Kidney (tissue), 14 donors: ENCODE results near the gene AKR7A2. TPM values are rescaled to one million over a fixed set of nuclear protein-coding genes. Genes with fewer than 3 reads are reported as not detected.
"Not testable (repeated sequence)": the region's sequence is repeated elsewhere in the genome, so short reads cannot be mapped to it uniquely, and the experiment has no call there.

Source experiments
- DNase-seq, 5 donors: peaks; one replicate each; pipeline ENCODE4 v3.0.0-alpha.2; 2013 to 2020
- FAIRE-seq: peaks from 2 replicates; lab custom pipeline; 2012; peaks lifted over from hg19 to GRCh38; lab: Jason Lieb, UNC
- H3K27ac ChIP-seq, 2 donors: one replicate each; pipeline ENCODE4 v1.7.0; 2013; ENCODE audit warnings: low read depth in 2 of 2, low read length in 2 of 2, inconsistent platforms in 1 of 2
- H3K27me3 ChIP-seq: one replicate; pipeline ENCODE4 v1.7.1; 2013; ENCODE audit warnings: low read length, inconsistent platforms; ENCODE audit not compliant: control insufficient read depth, insufficient read depth
- H3K36me3 ChIP-seq, 3 donors: one replicate each; pipeline versions ENCODE4 v1.7.0 to v1.7.1; 2013; ENCODE audit warnings: low read length in 3 of 3, control low read depth in 1 of 3, inconsistent platforms in 1 of 3; ENCODE audit not compliant: insufficient read depth in 3 of 3, control insufficient read depth in 2 of 3
- H3K4me1 ChIP-seq, 3 donors: one replicate each; pipeline versions ENCODE4 v1.7.0 to v1.7.1; 2013; ENCODE audit warnings: low read length in 3 of 3, inconsistent platforms in 1 of 3, low read depth in 1 of 3; ENCODE audit not compliant: control insufficient read depth in 2 of 3, insufficient read depth in 2 of 3
- H3K4me3 ChIP-seq, 3 donors: one replicate each; pipeline versions ENCODE4 v1.7.0 to v1.8.1; 2013; ENCODE audit warnings: low read length in 3 of 3, control low read depth in 1 of 3, inconsistent platforms in 1 of 3
- H3K9ac ChIP-seq, 3 donors: one replicate each; pipeline versions ENCODE4 v1.7.0 to v1.7.1; 2013; ENCODE audit warnings: low read length in 3 of 3, control low read depth in 1 of 3, inconsistent platforms in 1 of 3
- H3K9me3 ChIP-seq, 3 donors: one replicate each; pipeline versions ENCODE4 v1.7.0 to v1.7.1; 2013; ENCODE audit warnings: low read length in 3 of 3, control low read depth in 1 of 3, inconsistent platforms in 1 of 3; ENCODE audit not compliant: control insufficient read depth in 2 of 3, insufficient read depth in 1 of 3
- intact Hi-C: fragments of 100-400 bp; cut with DNase I; formaldehyde crosslinking; loops from one replicate; pipeline ENCODE4 v1.11.1; 2022
- polyA plus RNA-seq: library from polyadenylated mRNA; stranded (reverse); fragments of 350-450 nt; fragmentation: Illumina TruSeq; extraction: RNeasy Lipid Tissue Mini Kit (QIAGEN cat#74804); gene quantifications from one replicate; pipeline ENCODE4 v1.2.3, GENCODE V29; 2014; ENCODE audit warnings: low read depth, low replicate concordance; ENCODE audit not compliant: insufficient read depth
- total RNA-seq: library from RNA; stranded (reverse); fragmentation: NEBNext Ultra II Directional; extraction: Animal tissue kit (Norgen Biotek cat#: 25700); gene quantifications from one replicate; pipeline ENCODE4 v1.2.1, GENCODE V29; 2021
- TF ChIP-seq, protein P1 (sequence below): IDR thresholded peaks from 3 replicates; pipeline ENCODE4 v1.5.1; 2012; ENCODE audit warnings: mild to moderate bottlenecking, moderate library complexity, borderline replicate concordance; ENCODE audit not compliant: insufficient read depth; ENCODE audit errors: extremely low read depth
- donor health status: control.
- donor health status: control.
- donor health status: control.
- donor health status: control.
- donor health status: control.
- donor health status: DM: yes; HTN: yes; CAD: no.
- donor health status: Normal renal cell carcinoma (clear cell type).

The AKR7A2 gene
- total and polyA plus RNA-seq, 2 donors from 2014 or later, result 53.1 to 139 TPM

DNA sequence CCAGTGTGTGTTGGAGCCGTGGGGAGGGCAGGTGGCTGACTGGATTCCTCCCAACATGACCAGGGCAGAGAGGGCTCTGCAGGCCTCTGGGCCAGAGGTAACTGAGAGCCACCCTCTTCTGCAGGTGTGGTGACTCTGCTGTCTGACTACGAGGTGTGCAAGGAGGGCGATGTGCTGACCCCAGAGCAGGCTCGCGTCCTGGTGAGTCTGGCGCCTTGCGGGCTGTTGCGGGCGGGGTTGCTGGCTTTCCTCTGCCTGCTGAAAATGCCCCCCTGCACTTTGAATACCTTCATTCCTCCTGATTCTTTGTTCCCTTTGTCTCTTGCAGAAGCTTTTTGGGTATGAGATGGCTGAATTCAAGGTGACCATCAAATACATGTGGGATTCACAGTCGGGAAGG lies 53.6 kb downstream of the AKR7A2 start:
- Histone ChIP-seq H3K27me3 (no peaks in the 10 kb centered on the region), H3K9me3 (no peaks in the 10 kb centered on the region), H3K4me3 (no peak overlapping the region), H3K27ac (no peak overlapping the region), H3K36me3 (peaks cover 3 to 34% (median 18%) of the 10 kb centered on the region in 3 donors), H3K4me1 (peaks cover 0 to 2% (median under 1%) of the 10 kb centered on the region in 3 donors), H3K9ac (no peak overlapping the region)
- intact Hi-C loops, result no loop called here
- DNase-seq, result no peak
- no peak for FAIRE-seq
- TF ChIP-seq, protein P1, sequence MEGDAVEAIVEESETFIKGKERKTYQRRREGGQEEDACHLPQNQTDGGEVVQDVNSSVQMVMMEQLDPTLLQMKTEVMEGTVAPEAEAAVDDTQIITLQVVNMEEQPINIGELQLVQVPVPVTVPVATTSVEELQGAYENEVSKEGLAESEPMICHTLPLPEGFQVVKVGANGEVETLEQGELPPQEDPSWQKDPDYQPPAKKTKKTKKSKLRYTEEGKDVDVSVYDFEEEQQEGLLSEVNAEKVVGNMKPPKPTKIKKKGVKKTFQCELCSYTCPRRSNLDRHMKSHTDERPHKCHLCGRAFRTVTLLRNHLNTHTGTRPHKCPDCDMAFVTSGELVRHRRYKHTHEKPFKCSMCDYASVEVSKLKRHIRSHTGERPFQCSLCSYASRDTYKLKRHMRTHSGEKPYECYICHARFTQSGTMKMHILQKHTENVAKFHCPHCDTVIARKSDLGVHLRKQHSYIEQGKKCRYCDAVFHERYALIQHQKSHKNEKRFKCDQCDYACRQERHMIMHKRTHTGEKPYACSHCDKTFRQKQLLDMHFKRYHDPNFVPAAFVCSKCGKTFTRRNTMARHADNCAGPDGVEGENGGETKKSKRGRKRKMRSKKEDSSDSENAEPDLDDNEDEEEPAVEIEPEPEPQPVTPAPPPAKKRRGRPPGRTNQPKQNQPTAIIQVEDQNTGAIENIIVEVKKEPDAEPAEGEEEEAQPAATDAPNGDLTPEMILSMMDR, result no peak

DNA sequence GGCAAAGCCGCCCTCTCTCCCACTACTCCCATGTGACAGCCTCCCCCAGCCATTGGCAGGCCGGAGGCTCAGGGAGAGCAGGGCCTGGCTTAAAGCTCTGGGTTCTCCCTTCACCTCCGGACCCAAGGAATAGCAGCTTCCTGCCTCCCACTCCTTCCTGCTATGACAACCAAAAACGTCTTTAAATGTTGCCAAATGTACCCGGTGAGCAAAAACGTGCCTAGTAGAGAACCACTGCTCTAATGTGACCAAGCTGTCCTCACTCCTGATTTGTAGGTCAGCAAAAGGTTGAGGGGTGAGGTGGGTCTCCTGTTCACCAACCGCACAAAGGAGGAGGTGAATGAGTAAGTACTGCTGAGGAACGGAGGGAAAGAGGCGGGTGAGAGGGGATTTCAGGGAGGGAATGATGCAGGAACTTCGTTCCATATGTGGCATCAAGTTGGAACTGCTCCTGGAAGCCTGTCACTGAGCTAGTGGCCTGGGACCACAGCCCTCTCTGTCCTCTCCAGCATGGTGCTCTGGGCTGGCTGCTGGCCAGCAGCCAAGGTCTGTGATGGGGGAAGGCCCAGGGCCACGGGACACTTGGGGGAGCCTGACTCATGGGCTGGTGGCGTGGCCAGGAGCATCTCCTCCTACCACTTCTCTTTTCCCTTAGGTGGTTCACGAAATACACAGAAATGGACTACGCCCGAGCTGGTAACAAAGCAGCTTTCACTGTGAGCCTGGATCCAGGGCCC lies 54.6 kb downstream of the AKR7A2 start:
- intact Hi-C loops, result no loop called here
- H3K27ac ChIP-seq, result no peak overlapping the region
- FAIRE-seq, result no peak

GRCh38 chr1:19256301-19256700 lies 55.6 kb downstream of the AKR7A2 start:
- H3K27me3 ChIP-seq, H3K9ac ChIP-seq, H3K4me3 ChIP-seq, H3K9me3 ChIP-seq, intact Hi-C loops, DNase-seq, H3K4me1 ChIP-seq, H3K27ac ChIP-seq, FAIRE-seq: not testable (repeated sequence)
- H3K36me3 ChIP-seq, result peaks cover 3 to 29% (median 18%) of the 10 kb centered on the region in 3 donors

More for the DNA sequence above, 54.6 kb downstream of the AKR7A2 start:
- H3K9me3 ChIP-seq, result no peaks in the 10 kb centered on the region
- no peaks in the 10 kb centered on the region for H3K27me3 ChIP-seq
- TF ChIP-seq, protein P1, result no peak
- no peak overlapping the region for H3K9ac ChIP-seq
- no peak overlapping the region for H3K4me3 ChIP-seq
- peaks cover 3 to 34% (median 18%) of the 10 kb centered on the region in 3 donors for H3K36me3 ChIP-seq
- H3K4me1 ChIP-seq, result peaks cover 0 to 9% (median 4%) of the 10 kb centered on the region in 3 donors
- no peak for DNase-seq

- intact Hi-C loops, result no loop called here
- Histone ChIP-seq H3K9me3 (no peaks in the 10 kb centered on the region), H3K36me3 (peaks cover 3 to 29% (median 16%) of the 10 kb centered on the region in 3 donors)
These were observed 56.7 kb downstream of the AKR7A2 start for GRCh38 chr1:19255288-19255687.

More at GRCh38 chr1:19255288-19255687, 56.7 kb downstream of the AKR7A2 start:
- Histone ChIP-seq H3K4me3 (no peak overlapping the region), H3K27ac (no peak overlapping the region), H3K9ac (no peak overlapping the region), H3K27me3 (no peaks in the 10 kb centered on the region), H3K4me1 (peaks cover 4 to 16% (median 12%) of the 10 kb centered on the region in 3 donors)
- TF ChIP-seq, protein P1, result no peak
- FAIRE-seq (no peak), DNase-seq (no peak)
